Lung (tissue), 12 donors: ENCODE data around the gene PKD1. TPM values are rescaled to one million over a fixed set of nuclear protein-coding genes. Genes with fewer than 3 reads are reported as not detected.

Experiments used
- ATAC-seq: fragments of 200-7000 bp; cut with Tn5 transposase; one replicate; pipeline ENCODE4 v1.9.1; 2020; ENCODE audit warnings: moderate number of reproducible peaks; ENCODE audit not compliant: insufficient read depth, low FRiP score
- DNase-seq, 3 donors: peaks; one replicate each; pipeline ENCODE4 v3.0.0-alpha.2; 2013 to 2017
- H3K27ac ChIP-seq, 2 donors: one replicate each; pipeline ENCODE4 v1.5.1; 2013; ENCODE audit warnings: mild to moderate bottlenecking in 2 of 2, moderate library complexity in 2 of 2, control low read depth in 1 of 2, inconsistent platforms in 1 of 2, low read depth in 1 of 2, low read length in 1 of 2
- H3K27me3 ChIP-seq, 3 donors: one replicate each; pipeline ENCODE4 v1.5.1; 2013; ENCODE audit warnings: low read length in 2 of 3; ENCODE audit not compliant: control insufficient read depth in 3 of 3, insufficient read depth in 3 of 3
- H3K36me3 ChIP-seq, 4 donors: one replicate each; pipeline ENCODE4 v1.5.1; 2013; ENCODE audit warnings: low read length in 4 of 4, mild to moderate bottlenecking in 1 of 4, moderate library complexity in 1 of 4; ENCODE audit not compliant: control insufficient read depth in 4 of 4, insufficient read depth in 4 of 4
- H3K4me1 ChIP-seq, 5 donors: one replicate each; pipeline ENCODE4 v1.5.1; 2013; ENCODE audit warnings: low read length in 5 of 5, mild to moderate bottlenecking in 2 of 5, moderate library complexity in 1 of 5; ENCODE audit not compliant: control insufficient read depth in 5 of 5, insufficient read depth in 5 of 5
- H3K4me3 ChIP-seq: one replicate; pipeline ENCODE4 v1.5.1; 2013; ENCODE audit warnings: mild to moderate bottlenecking, control low read depth, moderate library complexity
- H3K9ac ChIP-seq, 2 donors: one replicate each; pipeline ENCODE4 v1.5.1; 2013; ENCODE audit warnings: low read length in 2 of 2, control low read depth in 1 of 2; ENCODE audit not compliant: insufficient read depth in 1 of 2
- H3K9me3 ChIP-seq, 4 donors: one replicate each; pipeline ENCODE4 v1.5.1; 2013; ENCODE audit warnings: low read length in 3 of 4, mild to moderate bottlenecking in 1 of 4, moderate library complexity in 1 of 4; ENCODE audit not compliant: control insufficient read depth in 4 of 4, insufficient read depth in 3 of 4
- WGBS, 2 donors: extraction: QIAGEN DNeasy Blood & Tissue Kit; methylation state at CpG; one replicate each; pipeline ENCODE4 v1.1.7; 2013; 5-methylcytosine and 5-hydroxymethylcytosine counted together
- polyA plus RNA-seq, 2 donors: library from polyadenylated mRNA; stranded (reverse); fragments of 200-250 nt; gene quantifications; one replicate each; pipeline ENCODE4 v1.2.1, GENCODE V29; 2013
- total RNA-seq, 2 donors: library from RNA; depleted of rRNA in 1 of 2; stranded (reverse); fragments of >200 nt in 1 of 2; gene quantifications; one replicate each; pipeline ENCODE4 v1.2.1, GENCODE V29; 2014 to 2021
- TF ChIP-seq, protein P1 (sequence below): IDR thresholded peaks from 2 replicates; pipeline ENCODE4 v1.5.1; 2012; ENCODE audit warnings: mild to moderate bottlenecking; ENCODE audit errors: control extremely low read depth, extremely low read depth
- donor health status: control.
- donor health status: control.
- donor health status: Bipolar disorder and iron deficiency.
- donor health status: healthy.
- donor health status: DM: yes; HTN: yes; CAD: no.

The PKD1 gene
- total and polyA plus RNA-seq, 4 donors, result 39.1 to 128 (median 64.6) TPM

- Histone ChIP-seq H3K9ac (peak within 1 kb of the TSS; percentile 48 to 77), H3K27ac (peak within 1 kb of the TSS; percentile 71 to 88), H3K27me3 (no peaks in the 10 kb centered on the region), H3K36me3 (peaks cover 0 to 12% (median 8%) of the 10 kb centered on the region in 4 donors), H3K4me1 (peaks cover 5 to 34% (median 20%) of the 10 kb centered on the region in 5 donors), H3K9me3 (no peaks in the 10 kb centered on the region), H3K4me3 (peak within 1 kb of the TSS; percentile 89)
- TF ChIP-seq, protein P1, sequence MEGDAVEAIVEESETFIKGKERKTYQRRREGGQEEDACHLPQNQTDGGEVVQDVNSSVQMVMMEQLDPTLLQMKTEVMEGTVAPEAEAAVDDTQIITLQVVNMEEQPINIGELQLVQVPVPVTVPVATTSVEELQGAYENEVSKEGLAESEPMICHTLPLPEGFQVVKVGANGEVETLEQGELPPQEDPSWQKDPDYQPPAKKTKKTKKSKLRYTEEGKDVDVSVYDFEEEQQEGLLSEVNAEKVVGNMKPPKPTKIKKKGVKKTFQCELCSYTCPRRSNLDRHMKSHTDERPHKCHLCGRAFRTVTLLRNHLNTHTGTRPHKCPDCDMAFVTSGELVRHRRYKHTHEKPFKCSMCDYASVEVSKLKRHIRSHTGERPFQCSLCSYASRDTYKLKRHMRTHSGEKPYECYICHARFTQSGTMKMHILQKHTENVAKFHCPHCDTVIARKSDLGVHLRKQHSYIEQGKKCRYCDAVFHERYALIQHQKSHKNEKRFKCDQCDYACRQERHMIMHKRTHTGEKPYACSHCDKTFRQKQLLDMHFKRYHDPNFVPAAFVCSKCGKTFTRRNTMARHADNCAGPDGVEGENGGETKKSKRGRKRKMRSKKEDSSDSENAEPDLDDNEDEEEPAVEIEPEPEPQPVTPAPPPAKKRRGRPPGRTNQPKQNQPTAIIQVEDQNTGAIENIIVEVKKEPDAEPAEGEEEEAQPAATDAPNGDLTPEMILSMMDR, result peak; percentile 48
- 0% methylated on average over 63 to 81 of the region's 81 CpGs for WGBS, 2 donors
- peak; percentile 94 for ATAC-seq
- peak; percentile 97 to 98 (median 97) for DNase-seq
These were observed 88.2 kb downstream of the PKD1 start, which contains the start of the genes NTHL1 and TSC2 for GRCh38 chr16:2047330-2048115. Gene NTHL1, minus strand, starts transcription at chr16:2047834. Its CDS starts 11 bp downstream, at chr16:2047823. Gene TSC2, plus strand, starts transcription at chr16:2047985. Its CDS starts 631 bp downstream, at chr16:2048616.

GRCh38 chr16:2046893-2047329, 88.8 kb downstream of the PKD1 start:
- no peaks in the 10 kb centered on the region for H3K9me3 ChIP-seq
- H3K4me1 ChIP-seq, result peaks cover 8 to 39% (median 26%) of the 10 kb centered on the region in 5 donors
- H3K27ac ChIP-seq, result peak overlapping the region; percentile 51 to 88
- H3K9ac ChIP-seq, result no peak overlapping the region
- H3K27me3 ChIP-seq, result no peaks in the 10 kb centered on the region
- TF ChIP-seq, protein P1, result no peak
- H3K4me3 ChIP-seq, result no peak overlapping the region
- ATAC-seq, result no peak
- DNase-seq, result no peak
- H3K36me3 ChIP-seq, result peaks cover 0 to 7% (median 5%) of the 10 kb centered on the region in 4 donors
- 16 to 22% methylated on average over 8 of the region's 8 CpGs for WGBS, 2 donors

DNA sequence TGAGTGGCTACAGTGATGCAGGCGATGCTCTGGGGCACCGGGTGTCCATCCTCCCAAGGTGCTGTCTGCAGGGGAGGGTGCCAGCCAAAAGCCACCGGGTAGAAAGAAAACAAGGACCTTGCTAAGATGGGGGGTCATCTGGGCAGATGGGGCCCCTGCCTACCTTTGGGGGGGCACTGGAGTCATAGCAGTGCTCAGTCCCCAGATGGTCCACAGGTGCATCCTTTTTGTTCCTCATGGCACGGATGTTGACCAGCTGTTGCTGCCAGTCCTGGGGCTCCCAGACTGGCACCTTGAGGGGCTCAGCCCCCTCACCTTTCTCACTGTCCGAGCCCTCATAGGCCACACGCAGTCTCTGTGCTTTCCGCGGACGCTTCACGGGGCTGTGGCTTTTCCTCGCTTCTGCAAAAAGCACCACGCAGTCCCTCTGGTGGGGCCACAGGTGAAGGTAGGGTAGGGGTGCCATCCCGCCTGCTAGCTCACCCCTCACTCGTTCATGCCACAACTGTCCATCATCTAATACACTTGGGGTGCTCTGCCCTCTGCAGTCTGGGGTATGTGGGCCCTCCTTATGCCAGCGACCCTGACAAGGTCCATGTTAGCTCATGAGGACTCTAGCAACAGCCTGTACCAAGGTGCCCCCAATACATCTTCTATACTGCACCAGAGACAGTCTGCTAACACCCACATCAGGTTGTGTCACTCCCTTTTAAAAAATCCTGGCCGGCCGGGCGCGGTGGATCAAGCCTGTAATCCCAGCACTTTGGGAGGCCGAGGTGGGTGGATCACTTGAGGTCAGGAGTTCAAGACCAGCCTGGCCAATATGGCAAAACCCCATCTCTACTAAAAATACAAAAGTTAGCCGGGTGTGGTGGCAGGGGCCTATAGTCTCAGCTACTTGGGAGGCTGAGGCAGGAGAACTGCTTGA, 89.5 kb downstream of the PKD1 start:
- H3K4me3 ChIP-seq, result no peak overlapping the region
- no peaks in the 10 kb centered on the region for H3K9me3 ChIP-seq
- no peaks in the 10 kb centered on the region for H3K27me3 ChIP-seq
- 83 to 86% methylated on average over 21 of the region's 21 CpGs for WGBS, 2 donors
- TF ChIP-seq, protein P1, result no peak
- ATAC-seq, result no peak
- peaks cover 0 to 2% (median under 1%) of the 10 kb centered on the region in 4 donors for H3K36me3 ChIP-seq
- no peak for DNase-seq
- H3K4me1 ChIP-seq, result peaks cover 8 to 46% (median 33%) of the 10 kb centered on the region in 5 donors
- peak overlapping the region in 1 of 2 donors; percentile 11 for H3K9ac ChIP-seq
- H3K27ac ChIP-seq, result peak overlapping the region in 1 of 2 donors; percentile 88
